GM19239 (cell line): ENCODE results near the gene SNAP29.
A peak's percentile ranks its signal among the peaks of the same experiment; 100 is the strongest.
"Not testable (repeated sequence)": the region's sequence is repeated elsewhere in the genome, so short reads cannot be mapped to it uniquely, and the experiment has no call there.

Experiments
- DNase-seq: peaks from one replicate; pipeline ENCODE4 v3.0.0; 2011; ENCODE audit warnings: low spot score; ENCODE audit not compliant: insufficient read length
- FAIRE-seq: peaks from 2 replicates; lab custom pipeline; 2011; peaks lifted over from hg19 to GRCh38; lab: Jason Lieb, UNC

SNAP29 gene

DNA sequence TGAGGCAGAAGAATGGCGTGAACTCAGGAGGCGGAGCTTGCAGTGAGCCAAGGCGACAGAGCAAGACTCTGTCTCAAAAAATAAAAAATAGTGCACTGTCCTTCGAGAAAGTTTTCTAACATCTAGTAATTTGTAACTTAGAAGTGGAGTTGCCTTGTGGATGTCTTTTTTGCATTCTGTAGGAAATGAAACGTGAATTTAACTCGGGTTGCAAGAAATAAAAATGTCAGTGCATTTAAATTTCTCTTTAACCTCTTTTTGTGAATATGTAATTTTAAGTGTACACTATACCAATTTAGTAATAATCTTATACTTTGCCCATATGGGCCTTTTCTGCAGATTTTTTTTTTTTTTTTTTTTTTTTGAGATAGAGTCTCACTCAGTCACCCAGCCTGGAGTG lies 32.2 kb downstream of the SNAP29 start:
- no peak for FAIRE-seq

DNA sequence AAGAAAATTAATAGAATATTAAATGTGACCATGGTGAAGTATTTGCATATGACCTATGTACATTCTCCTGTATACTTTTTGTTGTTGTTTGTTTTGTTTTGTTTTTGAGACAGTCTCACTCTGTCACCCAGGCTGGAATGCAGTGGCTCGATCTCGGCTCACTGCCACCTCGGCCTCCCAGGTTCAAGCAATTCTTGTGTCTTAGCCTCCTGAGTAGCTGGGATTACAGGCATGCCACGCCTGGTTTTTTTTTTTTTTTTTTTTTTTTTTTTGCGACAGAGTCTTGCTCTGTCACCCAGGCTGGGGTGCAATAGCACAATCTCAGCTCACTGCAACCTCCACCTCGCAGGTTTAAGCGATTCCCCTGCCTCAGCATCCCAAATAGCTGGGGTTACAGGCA lies 38.9 kb downstream of the SNAP29 start:
- FAIRE-seq, DNase-seq: not testable (repeated sequence)

More for the DNA sequence above, 32.2 kb downstream of the SNAP29 start:
- DNase-seq: no peak

DNA sequence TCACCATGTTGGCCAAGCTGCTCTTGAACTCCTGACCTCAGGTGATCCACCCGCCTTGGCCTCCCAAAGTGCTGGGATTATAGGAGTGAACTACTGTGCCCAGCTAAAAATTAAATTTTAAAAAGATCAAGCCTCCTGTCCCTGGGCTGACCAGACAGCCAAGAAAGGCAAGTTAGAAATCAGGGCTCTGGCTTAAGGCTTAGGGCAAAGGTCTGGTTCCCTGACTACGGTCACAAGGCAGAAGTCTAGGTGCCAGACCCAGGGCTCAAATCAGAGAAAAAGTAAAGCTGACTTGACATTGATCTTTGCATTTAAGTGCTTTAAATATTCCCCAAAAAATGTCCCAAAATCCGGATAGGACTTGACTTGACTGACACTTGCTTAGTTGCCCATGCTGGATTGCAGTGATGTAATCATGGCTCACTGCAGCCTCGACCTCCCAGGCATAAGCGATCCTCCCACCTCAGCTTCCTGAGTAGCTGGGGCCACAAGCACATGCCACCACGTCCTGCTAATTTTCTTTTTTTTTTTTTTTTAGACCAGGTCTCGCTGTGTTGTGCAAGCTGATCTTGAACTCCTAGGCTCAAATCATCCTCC lies 41.1 kb downstream of the SNAP29 start:
- no peak for DNase-seq
- no peak for FAIRE-seq

DNA sequence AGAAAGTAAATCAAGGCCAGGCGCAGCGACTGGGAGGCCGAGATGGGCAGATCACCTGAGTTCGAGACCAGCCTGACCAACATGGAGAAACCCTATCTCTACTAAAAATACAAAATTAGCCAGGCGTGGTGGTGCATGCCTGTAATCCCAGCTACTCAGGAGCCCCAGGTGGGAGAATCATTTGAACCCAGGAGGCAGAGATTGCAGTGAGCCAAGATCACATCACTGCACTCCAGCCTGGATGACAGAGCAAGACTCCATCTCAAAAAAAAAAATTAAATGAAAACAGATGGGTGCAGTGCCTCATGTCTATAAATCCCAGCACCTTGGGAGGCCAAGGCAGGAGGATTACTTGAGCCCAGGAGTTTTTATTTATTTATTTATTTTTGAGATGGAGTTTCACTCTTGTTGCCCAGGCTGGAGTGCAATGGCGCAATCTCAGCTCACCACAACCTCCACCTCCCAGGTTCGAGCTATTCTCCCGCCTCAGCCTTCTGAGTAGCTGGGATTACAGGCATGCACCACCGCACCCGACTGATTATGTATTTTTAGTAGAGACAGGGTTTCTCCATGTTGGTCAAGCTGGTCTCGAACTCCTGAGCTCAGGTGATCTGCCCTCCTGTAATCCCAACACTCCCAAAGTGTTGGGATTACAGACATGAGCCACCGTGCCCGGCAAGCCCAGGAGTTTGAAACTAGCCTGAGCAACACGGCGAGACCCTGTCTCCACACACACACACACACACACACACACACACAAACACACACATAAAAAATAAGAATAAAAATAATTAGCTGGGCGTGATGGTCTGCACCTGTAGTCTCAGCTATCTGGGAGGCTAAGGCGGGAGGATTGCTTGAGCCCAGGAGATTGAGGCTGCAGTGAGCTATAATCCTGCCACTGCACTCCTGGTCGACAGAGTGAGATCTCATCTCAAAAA lies 42.6 kb downstream of the SNAP29 start:
- not testable (repeated sequence) for DNase-seq, FAIRE-seq

DNA sequence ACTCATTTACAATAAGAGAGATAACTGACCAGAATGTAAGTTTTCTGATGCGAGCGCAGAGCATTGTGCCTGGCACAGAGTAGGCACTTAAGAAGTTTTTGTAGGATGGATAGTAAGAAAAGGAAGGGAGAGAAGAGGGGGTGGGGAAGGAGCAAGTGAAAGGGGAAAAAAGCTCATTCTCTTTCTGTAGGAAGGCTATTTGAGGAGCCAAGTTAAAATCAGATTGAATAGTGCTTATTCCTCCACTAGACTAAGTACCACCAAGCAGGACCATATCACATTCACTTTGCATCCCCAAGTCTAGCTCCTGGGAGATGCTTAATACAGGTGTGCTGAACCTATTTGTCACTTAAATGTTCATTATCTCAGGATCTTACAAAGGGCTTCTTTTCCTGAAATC lies 44.3 kb downstream of the SNAP29 start:
- no peak for DNase-seq
- no peak for FAIRE-seq

DNA sequence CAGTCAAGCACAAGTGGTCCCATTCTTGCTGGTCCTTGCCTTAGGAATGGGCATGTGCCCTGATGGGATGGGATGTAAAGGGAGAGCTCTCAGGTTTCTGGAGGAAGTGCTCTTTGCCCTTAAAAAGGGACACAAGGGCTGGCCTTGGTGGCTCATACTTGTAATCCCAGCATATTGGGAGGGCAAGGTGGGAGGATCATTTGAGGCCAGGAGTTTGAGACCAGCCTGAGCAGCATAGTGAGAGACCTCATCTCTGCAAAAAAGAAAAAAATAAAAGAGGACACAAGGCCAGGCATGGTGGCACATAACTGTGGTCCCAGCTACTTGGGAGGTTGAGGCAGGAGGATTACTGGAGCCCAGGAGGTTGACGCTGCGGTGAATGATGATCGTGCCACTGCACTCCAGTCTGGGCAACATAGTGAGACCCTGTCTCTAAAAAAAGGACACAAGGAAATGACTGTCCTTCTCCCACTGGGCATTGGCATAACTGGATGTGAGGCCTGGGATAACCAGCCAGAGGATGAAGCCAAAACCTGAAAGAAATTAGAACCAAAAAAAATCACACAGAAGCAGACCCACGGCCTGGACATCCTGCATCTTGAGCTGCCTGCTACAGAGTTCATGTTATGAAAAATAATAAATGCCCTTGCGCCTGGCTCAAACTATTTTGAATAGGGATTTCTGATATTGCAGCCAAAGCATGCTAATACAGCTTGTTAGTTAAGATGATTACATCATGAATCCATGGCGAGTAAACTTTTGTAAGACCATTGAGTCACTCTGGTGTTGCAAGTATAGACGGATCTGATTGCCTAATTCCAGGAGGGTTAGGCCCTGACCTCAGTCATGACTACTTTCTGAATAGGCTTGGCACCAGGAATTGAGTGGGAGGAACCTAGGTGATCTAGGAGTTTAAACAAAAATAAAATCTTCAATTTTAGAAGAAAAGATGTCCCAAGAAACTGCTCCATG lies 45.5 kb downstream of the SNAP29 start:
- FAIRE-seq (no peak), DNase-seq (no peak)

DNA sequence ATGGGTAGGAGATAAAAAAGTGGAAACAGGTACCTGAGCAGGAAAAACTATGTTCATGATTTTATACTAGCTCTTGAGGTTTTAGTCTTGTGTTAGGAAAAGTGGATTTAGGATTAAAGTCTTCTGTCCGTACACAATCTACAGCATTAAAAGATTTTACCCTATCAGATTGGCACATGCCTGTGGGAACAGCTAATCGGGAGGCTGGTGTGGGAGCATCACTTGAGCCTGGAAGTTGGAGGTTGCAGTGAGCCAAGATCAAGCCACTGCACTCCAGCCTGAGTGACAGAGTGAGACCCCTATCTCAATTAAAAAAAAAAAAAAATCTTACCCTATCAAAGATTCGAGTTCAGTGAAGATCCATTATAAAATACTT lies 46.2 kb downstream of the SNAP29 start:
- DNase-seq (no peak), FAIRE-seq (no peak)

DNA sequence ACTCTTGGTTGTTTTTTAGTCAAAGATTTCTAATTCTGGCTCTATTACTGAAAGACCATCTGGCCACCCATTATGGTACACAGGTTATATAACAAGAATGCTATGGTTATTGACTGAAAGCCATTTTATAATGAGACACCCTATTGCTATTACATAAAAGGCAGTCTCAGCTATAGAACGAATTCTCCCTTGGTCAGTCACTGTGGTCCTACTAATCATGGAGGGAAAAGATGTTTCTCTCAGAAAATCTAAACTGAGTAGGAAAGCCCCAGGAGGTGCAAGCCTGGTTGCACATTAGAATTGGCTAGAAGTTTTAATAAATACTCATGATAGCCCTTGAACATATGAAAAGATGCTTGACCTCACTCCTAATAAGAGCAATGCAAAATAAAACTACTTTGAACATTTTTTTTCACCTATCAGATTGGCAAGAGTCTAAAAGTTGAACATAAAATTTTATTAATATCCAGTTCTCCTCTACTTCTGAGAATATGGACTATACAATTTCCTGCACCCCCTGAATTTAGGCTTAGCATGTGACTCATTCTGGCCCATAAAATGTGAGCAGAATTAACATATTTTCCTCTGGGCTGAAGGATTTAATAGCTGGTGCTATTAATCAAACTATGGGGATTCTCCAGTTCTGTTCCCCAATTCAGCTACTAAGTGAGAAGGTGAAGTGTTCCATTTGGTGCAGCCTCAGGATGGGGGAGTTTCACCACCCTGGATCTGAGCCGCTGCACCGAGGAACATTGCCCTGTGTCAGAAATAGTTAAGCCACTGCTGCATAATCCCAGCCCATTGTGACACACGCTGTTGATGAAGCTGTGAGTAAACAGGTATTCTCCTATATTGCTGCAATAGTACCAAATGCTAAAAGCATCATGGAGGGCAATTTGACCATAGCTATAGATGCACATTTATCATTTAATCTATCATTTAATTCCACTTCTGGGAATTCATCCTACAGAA lies 46.9 kb downstream of the SNAP29 start:
- FAIRE-seq (no peak), DNase-seq (no peak)

DNA sequence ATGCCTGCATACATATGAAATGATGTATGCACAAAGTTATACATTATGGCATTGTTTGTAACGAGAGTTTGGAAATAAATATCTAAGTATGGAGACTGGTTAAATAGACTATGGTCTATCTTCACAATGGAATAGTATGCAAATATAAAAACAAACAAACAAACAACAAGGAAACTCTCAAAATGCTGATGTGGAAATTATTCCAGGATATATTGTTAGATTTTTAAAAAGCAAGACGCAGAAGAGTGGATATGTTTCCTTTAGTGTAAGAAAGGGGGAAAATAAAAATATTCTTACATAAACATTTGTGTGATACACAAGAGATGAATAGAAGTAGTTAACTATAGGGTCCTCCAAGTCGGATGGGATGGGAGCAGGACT lies 47.6 kb downstream of the SNAP29 start:
- DNase-seq: no peak

DNA sequence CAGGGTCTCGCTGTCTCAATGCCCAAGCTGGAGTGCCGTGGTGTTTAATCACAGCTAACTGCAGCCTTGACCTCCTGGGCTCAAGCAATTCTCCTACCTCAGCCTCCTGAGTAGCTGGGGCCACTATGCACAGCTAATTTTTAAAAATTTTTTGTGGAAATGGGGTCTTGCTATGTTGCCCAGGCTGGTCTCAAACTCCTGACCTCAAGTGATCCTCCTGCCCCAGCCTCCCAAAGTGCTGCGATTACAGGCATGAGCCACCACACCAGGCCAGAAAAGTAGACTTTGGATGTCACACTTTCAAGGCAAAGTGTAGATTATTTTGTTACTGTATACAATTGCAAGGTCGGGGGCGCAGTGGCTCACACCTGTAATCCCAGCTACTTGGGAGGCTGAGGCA lies 49.9 kb downstream of the SNAP29 start:
- not testable (repeated sequence) for FAIRE-seq, DNase-seq

More for the DNA sequence above, 47.6 kb downstream of the SNAP29 start:
- no peak for FAIRE-seq

DNA sequence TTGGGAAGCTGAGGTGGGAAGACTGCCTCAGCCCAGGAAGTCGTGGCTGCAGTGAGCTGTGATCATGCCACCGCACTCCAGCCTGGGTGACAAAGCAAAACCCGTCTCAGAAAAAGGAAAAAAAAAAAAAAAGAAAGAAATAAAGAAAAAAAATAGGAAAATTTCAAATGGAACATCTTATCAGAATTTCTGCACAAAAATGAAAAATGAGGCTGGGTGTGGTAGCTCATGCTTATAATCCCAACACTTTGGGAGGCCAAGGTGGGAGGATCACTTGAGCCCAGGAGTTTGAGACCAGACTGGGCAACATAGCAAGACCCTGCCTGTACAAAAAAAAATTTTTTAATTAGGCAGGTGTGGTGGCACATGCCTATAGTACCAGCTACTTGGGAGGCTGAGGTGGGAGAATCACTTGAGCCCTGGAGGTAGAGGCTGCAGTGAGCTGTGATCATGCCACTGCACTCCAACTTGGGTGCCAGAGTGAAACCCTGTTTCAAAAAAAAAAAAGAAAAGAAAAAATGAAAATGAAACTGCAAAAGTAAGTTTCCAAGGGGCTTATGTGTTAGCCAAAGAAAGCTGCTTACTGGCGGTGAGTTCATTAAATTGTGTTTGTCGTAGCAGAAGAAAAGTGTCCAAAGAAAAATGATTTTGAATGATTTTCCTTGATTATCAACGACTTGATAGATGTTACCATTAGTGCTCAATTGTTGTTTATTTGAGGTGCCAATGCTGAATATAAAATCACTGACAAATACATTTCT lies 50.9 kb downstream of the SNAP29 start:
- FAIRE-seq: no peak
- no peak for DNase-seq

DNA sequence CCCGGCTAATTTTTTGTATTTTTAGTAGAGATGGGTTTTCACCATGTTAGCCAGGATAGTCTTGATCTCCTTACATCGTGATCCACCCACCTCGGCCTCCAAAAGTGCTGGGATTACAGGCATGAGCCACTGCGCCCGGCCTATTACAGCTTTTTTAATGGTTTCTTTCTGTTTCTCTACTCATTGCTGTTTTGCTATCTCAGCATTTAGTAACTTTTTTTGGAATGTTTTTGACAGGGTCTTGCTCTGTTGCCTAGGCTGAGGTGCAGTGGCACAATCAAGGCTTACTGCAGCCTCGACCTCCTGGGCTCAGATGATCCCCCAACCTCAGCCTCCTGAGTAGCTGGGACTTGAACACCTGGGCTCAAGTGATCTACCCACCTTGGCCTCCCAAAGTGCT lies 53.7 kb downstream of the SNAP29 start:
- FAIRE-seq: no peak
- no peak for DNase-seq

DNA sequence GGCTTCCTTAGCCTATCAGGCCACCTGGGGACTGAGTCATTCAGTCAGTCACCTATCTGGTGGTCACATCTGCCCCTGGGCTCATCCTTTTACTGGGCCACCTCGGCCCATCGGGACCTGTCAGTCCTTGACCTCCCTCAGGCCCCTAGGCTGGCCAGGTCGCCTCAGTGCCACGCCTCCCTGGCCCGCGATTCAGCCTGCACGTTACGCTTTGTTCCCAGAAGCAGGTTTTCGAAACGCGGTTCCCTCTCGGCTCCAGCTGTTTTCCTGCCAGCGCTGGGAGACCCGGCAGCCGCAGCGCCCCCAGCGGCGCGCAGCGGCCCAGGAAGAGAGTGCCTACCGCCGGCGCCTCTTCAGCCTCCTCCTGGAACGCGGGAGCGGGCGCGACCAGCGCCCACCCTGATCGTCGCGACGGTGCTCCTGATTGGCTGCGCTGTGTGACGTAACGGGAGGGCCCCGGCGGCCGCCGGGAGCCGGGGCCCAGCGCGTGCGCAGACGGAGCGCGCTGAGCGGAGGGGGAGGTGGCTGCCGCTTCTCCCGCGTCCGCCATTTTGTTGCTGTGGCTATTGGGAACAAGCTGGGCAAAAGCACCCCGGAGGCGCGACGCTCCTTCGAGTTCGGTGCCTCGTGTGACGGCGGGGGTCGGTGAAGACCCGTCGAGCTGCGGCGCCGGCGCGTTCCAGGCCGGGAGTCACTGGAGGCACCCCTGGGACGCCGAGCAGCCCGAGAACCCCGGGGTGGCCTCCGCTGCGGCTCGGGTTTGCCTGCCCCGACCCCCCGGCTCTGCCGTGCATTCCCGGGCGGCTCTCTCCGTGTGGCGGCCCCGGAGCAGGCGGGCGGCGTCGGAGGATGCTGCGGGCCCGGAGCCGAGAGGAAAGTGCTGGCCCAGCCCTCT lies 58.4 kb downstream of the SNAP29 start, which contains the start of gene CRKL:
Gene CRKL, plus strand, starts transcription at position 492 of the 895 bp plus-strand sequence. CDS start 528 bp downstream, outside the sequence.
- DNase-seq (peak; percentile 93), FAIRE-seq (peak; percentile 62)

DNA sequence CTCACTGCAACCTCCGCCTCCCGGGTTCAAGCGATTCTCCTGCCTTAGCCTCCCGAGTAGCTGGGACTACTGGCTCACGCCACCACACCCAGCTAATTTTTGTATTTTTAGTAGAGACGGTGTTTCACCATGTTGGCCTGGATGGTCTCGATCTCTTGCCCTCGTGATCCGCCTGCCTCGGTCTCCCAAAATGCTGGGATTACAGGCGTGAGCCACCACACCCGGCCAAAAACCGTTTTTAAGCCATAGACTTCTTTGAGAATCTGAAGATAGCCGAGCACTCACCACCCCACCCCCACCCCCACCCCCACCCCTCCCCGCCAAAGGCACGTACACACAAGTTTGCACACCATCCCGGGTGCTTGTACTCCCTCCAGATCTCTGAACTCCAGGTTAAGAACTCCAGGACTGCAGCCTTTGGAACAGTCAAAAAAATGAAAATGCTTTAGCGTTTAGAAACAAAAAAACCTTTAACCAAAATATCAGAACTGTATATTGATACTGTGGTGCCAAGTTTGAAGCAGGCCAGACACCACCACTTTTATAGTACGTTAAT lies 59.9 kb downstream of the SNAP29 start:
- FAIRE-seq: no peak
- no peak for DNase-seq

DNA sequence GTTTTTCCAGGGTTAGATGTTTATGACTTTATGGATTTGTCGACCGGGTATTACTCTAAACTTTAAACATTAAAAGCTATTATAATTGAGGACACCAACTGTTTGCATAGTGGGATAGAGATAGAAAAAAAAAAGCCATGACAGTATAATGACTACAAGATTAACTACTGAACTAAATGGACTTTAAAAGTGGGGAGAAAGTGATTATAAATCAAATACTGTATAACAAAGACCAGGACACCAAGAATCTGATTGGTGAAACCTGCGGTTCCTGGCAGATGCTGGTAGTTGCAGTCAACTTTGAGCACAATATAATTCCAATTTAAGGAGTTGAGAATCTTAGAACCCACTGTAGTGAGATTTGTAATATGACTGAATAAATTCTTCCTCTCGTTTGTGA lies 60.9 kb downstream of the SNAP29 start:
- DNase-seq (no peak), FAIRE-seq (no peak)

DNA sequence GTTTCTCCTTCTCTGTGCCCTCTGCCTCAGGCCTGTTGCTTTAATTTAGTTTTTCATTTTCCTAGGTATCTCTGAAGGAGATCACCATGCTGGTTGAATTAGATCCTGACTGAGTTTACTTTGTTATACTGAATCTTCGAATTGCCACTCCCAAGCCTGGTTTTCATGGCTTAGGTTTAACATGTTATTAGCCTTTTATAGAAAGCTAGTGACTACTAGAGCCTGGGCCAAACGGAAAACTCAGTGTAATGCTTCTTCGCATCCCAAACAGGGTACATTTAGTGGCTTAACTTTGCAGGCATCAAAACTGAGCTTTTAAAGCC lies 62.0 kb downstream of the SNAP29 start:
- DNase-seq: no peak
- FAIRE-seq: no peak

DNA sequence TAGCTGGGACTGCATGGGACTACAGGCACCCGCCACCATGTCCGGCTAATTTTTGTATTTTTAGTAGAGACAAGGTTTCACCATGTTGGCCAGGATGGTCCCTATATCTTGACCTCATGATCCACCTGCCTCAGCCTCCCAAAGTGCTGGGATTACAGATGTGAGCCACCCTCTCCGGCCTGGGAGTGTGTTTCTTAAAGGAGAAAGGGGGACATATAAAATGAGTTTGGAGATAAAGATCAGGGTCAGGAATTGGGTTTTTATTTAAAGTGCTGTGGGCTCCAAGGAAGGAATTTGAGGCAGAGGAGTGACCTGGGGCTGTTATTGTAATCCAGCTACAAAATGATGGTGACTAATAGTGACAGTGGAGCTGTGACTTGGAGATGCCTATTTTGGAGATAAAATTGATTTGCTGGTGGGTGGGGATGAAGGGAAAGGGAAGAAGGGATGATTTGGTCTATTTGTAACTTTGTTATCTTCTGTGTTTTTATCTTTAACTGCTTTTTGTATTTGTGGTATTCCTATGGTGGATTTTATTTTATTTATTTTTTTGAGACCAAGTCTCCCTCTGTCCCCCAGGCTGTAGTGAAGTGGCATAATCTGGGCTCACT lies 63.4 kb downstream of the SNAP29 start:
- DNase-seq (no peak), FAIRE-seq (no peak)
